Activated CD8-positive, alpha-beta T cell treated with anti-CD3 and anti-CD28 coated beads for 36 hours (primary cell): Measurements from ENCODE around the gene SLC35C1. TPM values are rescaled to one million over a fixed set of nuclear protein-coding genes. Genes with fewer than 3 reads are reported as not detected.

Experiments
- ATAC-seq: fragments of 200-7000 bp; cut with Tn5 transposase; one replicate; pipeline ENCODE4 v1.10.0; 2021; ENCODE audit warnings: mild to moderate bottlenecking, moderate library complexity
- CTCF ChIA-PET: fragments of 350-600 bp; sonication (Branson Sonifier 250); formaldehyde crosslinking; loops from one replicate; lab custom pipeline; 2021; ENCODE audit warnings: antibody characterized with exemption; lab: Charles Lee
- POLR2A ChIA-PET: fragments of 350-600 bp; sonication (Branson Sonifier 250); formaldehyde crosslinking; loops from one replicate; lab custom pipeline; 2021; ENCODE audit warnings: antibody characterized with exemption; lab: Charles Lee
- DNase-seq: peaks from one replicate; pipeline ENCODE4 v3.0.0-alpha.2; 2020
- H3K27ac Mint-ChIP-seq: one replicate; pipeline ENCODE4 v1.8.0; 2021; ENCODE audit warnings: mild to moderate bottlenecking, mixed read lengths
- H3K27me3 Mint-ChIP-seq: one replicate; pipeline ENCODE4 v1.8.0; 2021; ENCODE audit warnings: mixed read lengths
- H3K36me3 Mint-ChIP-seq: one replicate; pipeline ENCODE4 v1.8.0; 2021; ENCODE audit warnings: low read depth, mixed read lengths
- H3K4me1 Mint-ChIP-seq: one replicate; pipeline ENCODE4 v1.8.0; 2021; ENCODE audit warnings: low read depth, mixed read lengths
- H3K4me3 Mint-ChIP-seq: one replicate; pipeline ENCODE4 v1.8.0; 2021; ENCODE audit warnings: mild to moderate bottlenecking, moderate library complexity, mixed read lengths
- H3K9me3 Mint-ChIP-seq: one replicate; pipeline ENCODE4 v1.8.0; 2021; ENCODE audit warnings: mixed read lengths
- CTCF ChIP-seq: fragments of 200-600 bp; IDR thresholded peaks from one replicate; pipeline ENCODE4 v1.8.0; 2022; ENCODE audit warnings: antibody characterized with exemption, mild to moderate bottlenecking
- intact Hi-C: fragments of 100-400 bp; cut with micrococcal nuclease; formaldehyde crosslinking; loops from one replicate; pipeline ENCODE4 v1.10.0; 2022
- total RNA-seq, 2 experiments: library from RNA; stranded (reverse); gene quantifications; one replicate each; pipeline ENCODE4 v1.2.3, GENCODE V29; 2021

Gene SLC35C1
- total RNA-seq, 2 experiments from 2014 or later: 9.3 to 9.4 TPM

GRCh38 chr11:45860764-45861510 is 56.0 kb downstream of the SLC35C1 start:
- no peak for TF ChIP-seq CTCF
- ChIA-PET CTCF (interaction anchor here (1.2 to 2.7 kb wide), 4 partner anchors 9 to 58 kb away, joined by 3 to 15 read pairs (median 4); no protein-coding TSS in a partner anchor), POLR2A (no interaction called here)
- intact Hi-C loops: no loop called here
- no peaks in the 10 kb centered on the region for H3K4me1 Mint-ChIP-seq
- no peaks in the 10 kb centered on the region for H3K27me3 Mint-ChIP-seq
- no peak for DNase-seq
- no peaks in the 10 kb centered on the region for H3K9me3 Mint-ChIP-seq
- no peak overlapping the region for H3K27ac Mint-ChIP-seq
- no peak overlapping the region for H3K4me3 Mint-ChIP-seq
- no peak for ATAC-seq
- H3K36me3 Mint-ChIP-seq: peaks cover 30% of the 10 kb centered on the region

Other genes starting within 250 kb of the SLC35C1 start
- gene CHST1, start 139.5 kb upstream of the SLC35C1 start, total RNA-seq: not detected
- gene CRY2, start 42.3 kb downstream of the SLC35C1 start, total RNA-seq: 10 to 100 TPM; 12.3 to 15.7 TPM
- gene MAPK8IP1, start 80.5 kb downstream of the SLC35C1 start, total RNA-seq: 1 to 10 TPM; 1.4 to 1.8 TPM
- gene FREY1, start 102.1 kb downstream of the SLC35C1 start, total RNA-seq: under 1 TPM; 0.43 to 0.72 TPM
- 10 to 100 TPM; 34.4 to 35.2 TPM for gene PEX16, start 112.7 kb downstream of the SLC35C1 start, total RNA-seq
- 1 to 10 TPM in 1 of 2 experiments, under 1 TPM in 1; 0.70 to 1.1 TPM for gene LARGE2, start 117.5 kb downstream of the SLC35C1 start, total RNA-seq